Fibroblast of villous mesenchyme (primary cell): ENCODE measurements around the gene MAPT. TPM values are rescaled to one million over a fixed set of nuclear protein-coding genes. Genes with fewer than 3 reads are reported as not detected.

ENCODE experiments used
- DNase-seq: peaks from one replicate; pipeline ENCODE4 v3.0.0-alpha.2; 2010; ENCODE audit warnings: low read depth
- H3K4me3 ChIP-seq: 2 replicates; pipeline ENCODE4 v1.5.1; 2011; ENCODE audit warnings: low read depth, mild to moderate bottlenecking, low read length
- total RNA-seq: library from RNA; depleted of rRNA; stranded (reverse); fragments of >200 nt; gene quantifications from 2 replicates; pipeline ENCODE4 v1.2.3, GENCODE V29; 2012
- TF ChIP-seq, protein P1 (sequence below): IDR thresholded peaks from 2 replicates; pipeline ENCODE4 v1.5.1; 2012; ENCODE audit warnings: low read depth, mild to moderate bottlenecking, low read length; ENCODE audit not compliant: insufficient read depth

Gene MAPT
- total RNA-seq, 1 donor = not detected

DNA sequence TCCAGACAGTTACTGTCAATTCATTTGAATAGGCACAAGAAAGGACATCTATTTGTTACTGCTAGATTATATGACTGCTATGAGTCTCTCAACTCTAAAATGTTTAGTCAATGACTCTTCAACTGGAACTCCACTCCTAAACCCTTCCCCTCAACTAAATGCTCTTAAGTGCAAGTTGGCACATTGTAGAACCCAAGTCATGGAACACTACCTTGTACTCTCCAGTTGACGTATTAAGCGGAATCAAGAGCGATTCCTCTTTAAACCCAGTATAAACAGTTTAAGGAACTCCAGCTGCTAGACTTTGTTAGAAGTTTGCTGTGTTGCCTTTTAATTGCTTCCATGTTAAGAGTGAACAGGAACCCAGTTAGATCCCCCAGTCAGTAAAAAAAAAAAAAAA lies 149.3 kb downstream of the MAPT start:
- no peak overlapping the region for H3K4me3 ChIP-seq
- TF ChIP-seq, protein P1, sequence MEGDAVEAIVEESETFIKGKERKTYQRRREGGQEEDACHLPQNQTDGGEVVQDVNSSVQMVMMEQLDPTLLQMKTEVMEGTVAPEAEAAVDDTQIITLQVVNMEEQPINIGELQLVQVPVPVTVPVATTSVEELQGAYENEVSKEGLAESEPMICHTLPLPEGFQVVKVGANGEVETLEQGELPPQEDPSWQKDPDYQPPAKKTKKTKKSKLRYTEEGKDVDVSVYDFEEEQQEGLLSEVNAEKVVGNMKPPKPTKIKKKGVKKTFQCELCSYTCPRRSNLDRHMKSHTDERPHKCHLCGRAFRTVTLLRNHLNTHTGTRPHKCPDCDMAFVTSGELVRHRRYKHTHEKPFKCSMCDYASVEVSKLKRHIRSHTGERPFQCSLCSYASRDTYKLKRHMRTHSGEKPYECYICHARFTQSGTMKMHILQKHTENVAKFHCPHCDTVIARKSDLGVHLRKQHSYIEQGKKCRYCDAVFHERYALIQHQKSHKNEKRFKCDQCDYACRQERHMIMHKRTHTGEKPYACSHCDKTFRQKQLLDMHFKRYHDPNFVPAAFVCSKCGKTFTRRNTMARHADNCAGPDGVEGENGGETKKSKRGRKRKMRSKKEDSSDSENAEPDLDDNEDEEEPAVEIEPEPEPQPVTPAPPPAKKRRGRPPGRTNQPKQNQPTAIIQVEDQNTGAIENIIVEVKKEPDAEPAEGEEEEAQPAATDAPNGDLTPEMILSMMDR = no peak
- no peak for DNase-seq

DNA sequence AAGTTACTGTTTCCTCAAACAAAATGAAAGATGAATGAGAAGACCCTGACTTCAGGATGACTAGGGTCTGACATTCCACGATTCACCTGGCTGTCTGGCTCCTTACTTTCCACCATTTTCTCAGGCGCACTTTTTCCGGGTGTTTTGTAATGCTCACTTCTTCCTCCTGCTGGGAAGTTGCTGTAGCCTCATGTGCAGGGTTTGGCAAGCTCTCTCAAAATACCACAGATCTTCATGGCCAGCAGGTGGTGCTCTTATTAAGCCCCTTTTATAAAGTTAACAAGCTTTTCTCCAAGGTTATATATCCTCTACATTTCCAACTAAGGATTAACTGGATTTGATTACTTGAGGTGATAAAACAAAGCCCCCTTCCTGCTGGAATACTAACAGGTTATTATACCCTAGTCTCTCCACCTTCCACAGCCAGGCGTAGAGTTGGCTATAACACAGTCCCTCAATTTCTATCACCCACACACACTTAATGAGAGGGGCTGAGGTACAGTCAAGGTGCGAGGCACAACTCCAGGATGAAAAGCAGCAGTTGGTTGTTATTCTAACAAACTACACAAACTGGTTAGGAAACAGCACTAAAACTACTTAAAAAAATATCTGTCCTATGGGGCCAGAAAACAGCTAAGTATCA lies 150.1 kb downstream of the MAPT start:
- H3K4me3 ChIP-seq = no peak overlapping the region
- DNase-seq = peak; percentile 94
- TF ChIP-seq, protein P1 = peak; percentile 86

DNA sequence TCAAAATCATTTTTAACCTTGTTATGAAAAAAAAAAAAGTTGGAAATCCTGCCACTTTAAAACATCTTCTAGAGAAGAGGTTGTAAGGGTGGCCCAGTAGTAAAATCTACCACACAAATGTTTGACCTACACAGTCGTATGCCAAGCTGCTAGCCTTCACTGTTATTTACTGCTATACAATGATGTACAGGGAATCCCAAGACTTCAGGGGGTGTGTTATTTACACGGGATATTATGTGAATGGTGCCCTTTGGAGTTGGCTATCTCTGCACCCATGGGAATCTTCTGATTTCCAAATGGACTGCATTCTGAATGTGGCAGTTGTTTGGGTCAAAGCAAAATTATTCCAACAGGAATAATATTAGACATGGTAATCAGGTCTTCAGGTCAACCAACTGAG lies 150.6 kb downstream of the MAPT start:
- TF ChIP-seq, protein P1 = no peak
- DNase-seq = no peak
- H3K4me3 ChIP-seq = no peak overlapping the region

DNA sequence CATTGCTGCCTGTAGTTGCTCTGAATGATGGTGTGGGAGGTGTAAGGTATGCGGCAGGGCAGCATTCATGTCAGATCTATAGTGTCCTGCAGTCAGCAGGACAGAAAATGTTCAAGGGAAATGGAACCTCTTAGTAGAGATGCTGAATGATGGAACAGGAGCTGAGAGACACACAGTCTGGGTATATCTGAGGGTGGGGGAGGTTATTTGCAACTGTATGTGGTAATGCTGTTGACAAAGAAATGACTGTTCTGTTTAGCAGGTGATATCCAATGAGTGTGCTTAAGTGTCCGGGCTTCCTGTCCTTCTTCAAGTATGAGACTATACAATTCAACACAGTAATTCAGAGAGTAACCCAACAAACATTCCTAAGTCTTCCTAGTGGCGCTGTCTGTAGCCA lies 151.3 kb downstream of the MAPT start:
- H3K4me3 ChIP-seq = no peak overlapping the region
- DNase-seq = no peak
- TF ChIP-seq, protein P1 = no peak

DNA sequence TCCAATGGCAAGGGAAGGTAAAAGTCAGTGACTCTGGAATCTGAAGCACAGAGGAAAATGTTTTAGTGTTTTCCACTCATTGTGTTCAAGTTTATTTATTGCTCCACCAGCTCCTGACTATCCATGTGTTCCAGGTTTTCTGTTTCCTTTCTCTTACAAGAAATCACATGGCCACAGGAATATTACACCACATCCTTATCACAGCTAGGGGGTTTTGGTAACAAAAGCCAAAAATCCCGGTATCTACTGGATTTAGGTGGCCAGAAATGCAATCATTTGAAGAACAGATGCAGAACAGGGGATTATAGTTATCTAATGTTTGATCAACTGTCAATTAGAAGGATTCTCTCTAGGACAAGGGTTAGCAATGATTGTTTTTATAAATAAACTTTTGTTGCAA lies 152.6 kb downstream of the MAPT start:
- peak; percentile 75 for DNase-seq
- TF ChIP-seq, protein P1 = peak; percentile 34
- H3K4me3 ChIP-seq = no peak overlapping the region

DNA sequence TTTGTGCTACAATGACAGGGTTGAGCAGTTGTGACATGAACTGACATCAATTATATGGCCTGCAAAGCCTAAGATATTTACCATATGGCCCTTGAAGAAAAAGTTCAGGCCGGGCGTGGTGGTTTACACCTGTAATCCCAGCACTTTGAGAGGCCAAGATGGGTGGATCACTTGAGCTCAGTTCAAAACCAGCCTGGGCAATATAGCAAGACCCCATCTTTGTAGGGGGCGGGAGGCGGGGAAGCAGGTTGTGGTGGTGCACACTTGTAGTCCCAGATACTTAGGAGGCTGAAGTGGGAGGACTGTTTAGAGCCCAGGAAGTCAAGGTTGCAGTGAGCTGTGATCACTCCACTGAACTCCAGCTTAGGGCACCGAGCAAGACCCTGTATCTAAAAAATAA lies 153.0 kb downstream of the MAPT start:
- TF ChIP-seq, protein P1 = no peak
- DNase-seq = no peak
- H3K4me3 ChIP-seq = no peak overlapping the region

DNA sequence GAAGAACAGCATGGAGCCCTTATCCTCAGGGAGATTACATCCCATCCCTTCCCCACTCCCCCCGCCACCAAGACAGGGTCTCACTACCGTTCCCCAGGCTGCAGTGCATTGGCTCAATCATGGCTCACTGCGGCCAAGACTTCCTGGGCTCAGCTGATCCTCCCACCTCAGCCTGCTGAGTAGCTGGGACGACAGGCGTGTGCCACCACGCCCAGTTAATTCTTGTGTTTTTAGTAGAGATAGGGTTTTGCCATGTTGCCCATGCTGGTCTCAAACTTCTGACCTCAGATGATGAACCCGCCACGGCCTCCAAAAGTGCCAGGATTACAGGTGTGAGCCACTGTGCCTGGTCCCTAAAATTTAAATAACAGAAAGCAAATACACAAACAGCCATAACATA lies 153.5 kb downstream of the MAPT start:
- DNase-seq = no peak
- no peak overlapping the region for H3K4me3 ChIP-seq
- TF ChIP-seq, protein P1 = no peak
